HG03432 (cell line): Measurements from ENCODE around the gene STAMBPL1.
A peak's percentile ranks its signal among the peaks of the same experiment; 100 is the strongest.

Experiments used
- ATAC-seq: cut with Tn5 transposase; IDR thresholded peaks from one replicate; pipeline ENCODE4 v1.9.1; 2021; ENCODE audit warnings: mild to moderate bottlenecking, moderate library complexity; ENCODE audit not compliant: unreplicated experiment

Gene STAMBPL1

GRCh38 chr10:88916986-88917385, 36.9 kb downstream of the STAMBPL1 start:
- ATAC-seq, result no peak

- no peak for ATAC-seq
Observed at GRCh38 chr10:88918191-88918905, 38.3 kb downstream of the STAMBPL1 start.

- no peak for ATAC-seq
Observed at GRCh38 chr10:88919041-88919440, 39.0 kb downstream of the STAMBPL1 start.

GRCh38 chr10:88920198-88920597, 40.2 kb downstream of the STAMBPL1 start:
- no peak for ATAC-seq

- no peak for ATAC-seq
Observed at GRCh38 chr10:88920986-88921593, 41.0 kb downstream of the STAMBPL1 start.

- ATAC-seq, result no peak
Observed at GRCh38 chr10:88922041-88922440, 42.0 kb downstream of the STAMBPL1 start.

- no peak for ATAC-seq
Observed at GRCh38 chr10:88923520-88923919, 43.5 kb downstream of the STAMBPL1 start.

- no peak for ATAC-seq
Observed at GRCh38 chr10:88926566-88927415, 46.7 kb downstream of the STAMBPL1 start.

- no peak for ATAC-seq
Observed at GRCh38 chr10:88927416-88927690, 47.3 kb downstream of the STAMBPL1 start.

GRCh38 chr10:88928254-88928653, 48.2 kb downstream of the STAMBPL1 start:
- ATAC-seq, result no peak

- no peak for ATAC-seq
Observed at GRCh38 chr10:88931548-88931947, 51.5 kb downstream of the STAMBPL1 start.

GRCh38 chr10:88932029-88932428, 52.0 kb downstream of the STAMBPL1 start:
- peak; percentile 7 for ATAC-seq

GRCh38 chr10:88932539-88933256, 52.7 kb downstream of the STAMBPL1 start:
- ATAC-seq, result peak; percentile 66

- ATAC-seq, result no peak
Observed at GRCh38 chr10:88933564-88933963, 53.5 kb downstream of the STAMBPL1 start.

GRCh38 chr10:88934900-88935672, 55.0 kb downstream of the STAMBPL1 start:
- peak; percentile 42 for ATAC-seq

GRCh38 chr10:88936656-88937055, 56.6 kb downstream of the STAMBPL1 start:
- no peak for ATAC-seq

GRCh38 chr10:88938039-88938438, 58.0 kb downstream of the STAMBPL1 start:
- no peak for ATAC-seq

GRCh38 chr10:88938938-88939337, 58.9 kb downstream of the STAMBPL1 start:
- no peak for ATAC-seq

GRCh38 chr10:88941026-88941425, 61.0 kb downstream of the STAMBPL1 start:
- no peak for ATAC-seq

GRCh38 chr10:88943778-88944177, 63.7 kb downstream of the STAMBPL1 start:
- no peak for ATAC-seq

GRCh38 chr10:88944813-88945212, 64.8 kb downstream of the STAMBPL1 start:
- peak; percentile 67 for ATAC-seq
